CD4-positive, CD25-positive, alpha-beta regulatory T cell (primary cell): Measurements from ENCODE around the gene BTRC. TPM values are rescaled to one million over a fixed set of nuclear protein-coding genes. Genes with fewer than 3 reads are reported as not detected.

Source experiments
- ATAC-seq, 2 donors: fragments of 150-1000 bp; cut with Tn5 transposase; one replicate each; pipeline ENCODE4 v1.10.0; 2021; ENCODE audit warnings: low read depth in 2 of 2, moderate number of reproducible peaks in 2 of 2, moderate library complexity in 1 of 2
- DNase-seq, 3 donors: peaks; one replicate each; pipeline versions ENCODE4 v3.0.0 to v3.0.0-alpha.2; 2012 to 2022; ENCODE audit warnings: mixed read lengths in 1 of 3
- H3K27ac ChIP-seq: one replicate; pipeline ENCODE4 v1.7.0; 2013; ENCODE audit warnings: mild to moderate bottlenecking, low read length; ENCODE audit not compliant: insufficient read depth, poor library complexity, severe bottlenecking
- H3K27me3 ChIP-seq: one replicate; pipeline ENCODE4 v1.7.0; 2013; ENCODE audit warnings: low read length; ENCODE audit not compliant: control insufficient read depth, insufficient read depth
- H3K36me3 ChIP-seq: one replicate; pipeline ENCODE4 v1.7.0; 2013; ENCODE audit warnings: mild to moderate bottlenecking, low read length, moderate library complexity; ENCODE audit not compliant: control insufficient read depth, insufficient read depth
- H3K4me1 ChIP-seq: 2 replicates; pipeline ENCODE4 v1.7.0; 2013; ENCODE audit warnings: mild to moderate bottlenecking, low read length; ENCODE audit not compliant: insufficient read depth, control insufficient read depth, poor library complexity, severe bottlenecking
- H3K4me3 ChIP-seq: one replicate; pipeline ENCODE4 v1.7.0; 2013; ENCODE audit warnings: low read depth, mild to moderate bottlenecking, low read length, moderate library complexity
- H3K9me3 ChIP-seq, 2 experiments: 1 replicate in 1 of 2; 2 replicates in 1 of 2; pipeline ENCODE4 v1.7.0; 2013; ENCODE audit warnings: low read length in 2 of 2, mild to moderate bottlenecking in 1 of 2, moderate library complexity in 1 of 2; ENCODE audit not compliant: control insufficient read depth in 2 of 2
- H3K27ac Mint-ChIP-seq, 3 donors: one replicate each; pipeline ENCODE4 v1.8.0; 2020 to 2022; ENCODE audit warnings: mild to moderate bottlenecking in 3 of 3, mixed read lengths in 3 of 3, moderate library complexity in 2 of 3
- H3K27me3 Mint-ChIP-seq: one replicate; pipeline ENCODE4 v1.8.0; 2022; ENCODE audit warnings: mild to moderate bottlenecking, mixed read lengths
- H3K36me3 Mint-ChIP-seq: one replicate; pipeline ENCODE4 v1.8.0; 2020; ENCODE audit warnings: mixed read lengths
- H3K4me1 Mint-ChIP-seq, 4 donors: one replicate each; pipeline ENCODE4 v1.8.0; 2020 to 2022; ENCODE audit warnings: mixed read lengths in 4 of 4, mild to moderate bottlenecking in 1 of 4
- H3K4me3 Mint-ChIP-seq, 4 donors: one replicate each; pipeline ENCODE4 v1.8.0; 2020 to 2022; ENCODE audit warnings: mild to moderate bottlenecking in 4 of 4, mixed read lengths in 4 of 4, moderate library complexity in 3 of 4
- H3K9me3 Mint-ChIP-seq, 7 donors: one replicate each; pipeline ENCODE4 v1.8.0; 2020 to 2022; ENCODE audit warnings: mixed read lengths in 7 of 7, mild to moderate bottlenecking in 3 of 7, moderate library complexity in 2 of 7
- polyA plus RNA-seq, 4 donors: library from polyadenylated mRNA; unstranded; fragments of 300-500 nt; fragmentation: Illumina TruSeq; gene quantifications; one replicate each; pipeline ENCODE4 v1.2.3, GENCODE V29; 2021
- total RNA-seq: library from RNA; stranded (reverse); gene quantifications from one replicate; pipeline ENCODE4 v1.2.3, GENCODE V29; 2022

Gene BTRC
- total and polyA plus RNA-seq, 5 donors from 2014 or later = 6.1 to 17.8 (median 8.9) TPM

GRCh38 chr10:101438881-101439391 lies 85.0 kb downstream of the BTRC start:
- ATAC-seq (no peak), DNase-seq (no peak)
- Mint-ChIP-seq H3K27me3 (no peaks in the 10 kb centered on the region), H3K9me3 (no peaks in the 10 kb centered on the region), H3K27ac (peak overlapping the region in 1 of 3 donors; percentile 28), H3K4me1 (peaks cover 0 to 11% (median 6%) of the 10 kb centered on the region in 4 donors), H3K4me3 (no peak overlapping the region), H3K36me3 (peaks cover 8% of the 10 kb centered on the region)
- Histone ChIP-seq H3K27me3 (no peaks in the 10 kb centered on the region), H3K36me3 (no peaks in the 10 kb centered on the region), H3K9me3 (no peaks in the 10 kb centered on the region), H3K4me3 (no peak overlapping the region), H3K4me1 (no peaks in the 10 kb centered on the region), H3K27ac (no peak overlapping the region)

GRCh38 chr10:101441541-101442455 lies 87.8 kb downstream of the BTRC start:
- Mint-ChIP-seq H3K27me3 (no peaks in the 10 kb centered on the region), H3K4me1 (peaks cover 0 to 13% (median 6%) of the 10 kb centered on the region in 4 donors), H3K9me3 (no peaks in the 10 kb centered on the region), H3K27ac (peak overlapping the region in 2 of 3 donors; percentile 13 to 62), H3K4me3 (no peak overlapping the region), H3K36me3 (peaks cover 3% of the 10 kb centered on the region)
- H3K27me3 ChIP-seq = no peaks in the 10 kb centered on the region
- H3K4me3 ChIP-seq = no peak overlapping the region
- DNase-seq (peak in 2 of 3 donors; percentile 18 to 48), ATAC-seq (peak in 1 of 2 donors; percentile 63)
- H3K4me1 ChIP-seq = no peaks in the 10 kb centered on the region
- no peaks in the 10 kb centered on the region for H3K9me3 ChIP-seq
- H3K36me3 ChIP-seq = no peaks in the 10 kb centered on the region
- H3K27ac ChIP-seq = no peak overlapping the region

GRCh38 chr10:101442456-101442800 lies 88.5 kb downstream of the BTRC start:
- Histone ChIP-seq H3K27me3 (no peaks in the 10 kb centered on the region), H3K27ac (no peak overlapping the region), H3K9me3 (no peaks in the 10 kb centered on the region), H3K36me3 (no peaks in the 10 kb centered on the region), H3K4me1 (no peaks in the 10 kb centered on the region), H3K4me3 (no peak overlapping the region)
- H3K27ac Mint-ChIP-seq = peak overlapping the region in 1 of 3 donors; percentile 13
- ATAC-seq (no peak), DNase-seq (no peak)
- no peaks in the 10 kb centered on the region for H3K27me3 Mint-ChIP-seq
- peaks cover 0 to 13% (median 6%) of the 10 kb centered on the region in 4 donors for H3K4me1 Mint-ChIP-seq
- H3K4me3 Mint-ChIP-seq = no peak overlapping the region
- H3K36me3 Mint-ChIP-seq = peaks cover 3% of the 10 kb centered on the region
- H3K9me3 Mint-ChIP-seq = no peaks in the 10 kb centered on the region

- no peaks in the 10 kb centered on the region for H3K27me3 Mint-ChIP-seq
- ATAC-seq (no peak), DNase-seq (peak in 1 of 3 donors; percentile 42)
Measured at GRCh38 chr10:101444058-101444898, 90.3 kb downstream of the BTRC start.

GRCh38 chr10:101446071-101446470 lies 92.1 kb downstream of the BTRC start:
- no peaks in the 10 kb centered on the region for H3K27me3 ChIP-seq
- ATAC-seq (no peak), DNase-seq (no peak)
- no peaks in the 10 kb centered on the region for H3K27me3 Mint-ChIP-seq
- no peaks in the 10 kb centered on the region for H3K36me3 ChIP-seq
- peaks cover 3 to 11% (median 7%) of the 10 kb centered on the region in 4 donors for H3K4me1 Mint-ChIP-seq
- H3K9me3 ChIP-seq = no peaks in the 10 kb centered on the region
- H3K4me1 ChIP-seq = no peaks in the 10 kb centered on the region
- H3K4me3 ChIP-seq = no peak overlapping the region
- H3K27ac Mint-ChIP-seq = no peak overlapping the region
- no peaks in the 10 kb centered on the region for H3K36me3 Mint-ChIP-seq
- H3K4me3 Mint-ChIP-seq = no peak overlapping the region
- H3K9me3 Mint-ChIP-seq = no peaks in the 10 kb centered on the region
- H3K27ac ChIP-seq = no peak overlapping the region

More at GRCh38 chr10:101444058-101444898, 90.3 kb downstream of the BTRC start:
- no peaks in the 10 kb centered on the region for H3K27me3 ChIP-seq
- H3K9me3 Mint-ChIP-seq = no peaks in the 10 kb centered on the region
- H3K4me1 Mint-ChIP-seq = peaks cover 0 to 13% (median 6%) of the 10 kb centered on the region in 4 donors
- H3K4me1 ChIP-seq = no peaks in the 10 kb centered on the region
- no peak overlapping the region for H3K27ac Mint-ChIP-seq
- no peak overlapping the region for H3K4me3 ChIP-seq
- H3K36me3 Mint-ChIP-seq = no peaks in the 10 kb centered on the region
- no peak overlapping the region for H3K27ac ChIP-seq
- H3K36me3 ChIP-seq = no peaks in the 10 kb centered on the region
- no peaks in the 10 kb centered on the region for H3K9me3 ChIP-seq
- no peak overlapping the region for H3K4me3 Mint-ChIP-seq

GRCh38 chr10:101446947-101447346 lies 93.0 kb downstream of the BTRC start:
- Mint-ChIP-seq H3K9me3 (no peaks in the 10 kb centered on the region), H3K4me3 (no peak overlapping the region), H3K27ac (no peak overlapping the region), H3K4me1 (peaks cover 4 to 10% (median 9%) of the 10 kb centered on the region in 4 donors), H3K36me3 (no peaks in the 10 kb centered on the region), H3K27me3 (no peaks in the 10 kb centered on the region)
- ATAC-seq = no peak
- Histone ChIP-seq H3K27ac (no peak overlapping the region), H3K36me3 (no peaks in the 10 kb centered on the region), H3K4me3 (no peak overlapping the region), H3K27me3 (no peaks in the 10 kb centered on the region), H3K4me1 (no peaks in the 10 kb centered on the region), H3K9me3 (no peaks in the 10 kb centered on the region)
- DNase-seq = no peak

- peaks cover 2% of the 10 kb centered on the region for H3K4me1 ChIP-seq
- ATAC-seq (no peak), DNase-seq (no peak)
- no peak overlapping the region for H3K4me3 Mint-ChIP-seq
- no peak overlapping the region for H3K4me3 ChIP-seq
- no peaks in the 10 kb centered on the region for H3K27me3 Mint-ChIP-seq
- H3K9me3 ChIP-seq = no peaks in the 10 kb centered on the region
- no peak overlapping the region for H3K27ac ChIP-seq
- no peaks in the 10 kb centered on the region for H3K36me3 ChIP-seq
- no peaks in the 10 kb centered on the region for H3K9me3 Mint-ChIP-seq
- H3K4me1 Mint-ChIP-seq = peaks cover 4 to 13% (median 7%) of the 10 kb centered on the region in 4 donors
- H3K36me3 Mint-ChIP-seq = no peaks in the 10 kb centered on the region
- H3K27me3 ChIP-seq = no peaks in the 10 kb centered on the region
- H3K27ac Mint-ChIP-seq = no peak overlapping the region
Measured at GRCh38 chr10:101447477-101447876, 93.5 kb downstream of the BTRC start.
